Measurements from ENCODE around the gene EIF3I.

- TF ChIP-seq, protein P1, sequence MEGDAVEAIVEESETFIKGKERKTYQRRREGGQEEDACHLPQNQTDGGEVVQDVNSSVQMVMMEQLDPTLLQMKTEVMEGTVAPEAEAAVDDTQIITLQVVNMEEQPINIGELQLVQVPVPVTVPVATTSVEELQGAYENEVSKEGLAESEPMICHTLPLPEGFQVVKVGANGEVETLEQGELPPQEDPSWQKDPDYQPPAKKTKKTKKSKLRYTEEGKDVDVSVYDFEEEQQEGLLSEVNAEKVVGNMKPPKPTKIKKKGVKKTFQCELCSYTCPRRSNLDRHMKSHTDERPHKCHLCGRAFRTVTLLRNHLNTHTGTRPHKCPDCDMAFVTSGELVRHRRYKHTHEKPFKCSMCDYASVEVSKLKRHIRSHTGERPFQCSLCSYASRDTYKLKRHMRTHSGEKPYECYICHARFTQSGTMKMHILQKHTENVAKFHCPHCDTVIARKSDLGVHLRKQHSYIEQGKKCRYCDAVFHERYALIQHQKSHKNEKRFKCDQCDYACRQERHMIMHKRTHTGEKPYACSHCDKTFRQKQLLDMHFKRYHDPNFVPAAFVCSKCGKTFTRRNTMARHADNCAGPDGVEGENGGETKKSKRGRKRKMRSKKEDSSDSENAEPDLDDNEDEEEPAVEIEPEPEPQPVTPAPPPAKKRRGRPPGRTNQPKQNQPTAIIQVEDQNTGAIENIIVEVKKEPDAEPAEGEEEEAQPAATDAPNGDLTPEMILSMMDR (conservative IDR thresholded peaks at IDR 0.05; ENCODE audit: low read length), result no peak
- TF ChIP-seq EZH2phosphoT487 (IDR thresholded peaks at IDR 0.05; ENCODE audit: borderline replicate concordance, low read depth, low read length), result no peak
Measured at GRCh38 chr1:32257227-32257508, 35.0 kb downstream of the EIF3I start.
